Measurements from ENCODE around the gene EYS. TPM values are rescaled to one million over a fixed set of nuclear protein-coding genes. Genes with fewer than 3 reads are reported as not detected.

EYS gene
- total RNA-seq, 3 donors from 2014 or later = 1.3 to 2.9 TPM; not detected in 1

DNA sequence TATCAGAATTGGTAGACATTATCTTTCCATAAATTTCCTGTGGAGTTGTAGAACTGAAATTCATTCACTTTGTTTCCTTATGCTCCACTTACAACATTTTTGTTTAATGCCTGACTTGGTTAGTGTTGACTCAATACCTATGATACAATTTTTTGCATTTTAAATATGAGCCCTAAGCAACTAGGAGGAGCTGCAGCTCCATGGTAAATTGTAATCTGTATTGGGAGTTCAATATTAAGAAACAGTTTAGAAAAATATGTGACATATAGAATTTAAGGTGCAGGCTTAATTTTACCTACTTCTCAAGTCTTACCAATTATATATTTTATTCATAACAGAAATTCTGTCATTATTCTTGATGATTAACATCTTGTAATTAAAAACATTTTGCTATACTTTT is 868.3 kb downstream of the EYS start:
- H3K9me3 ChIP-seq = no peaks in the 10 kb centered on the region
- no peak overlapping the region for H3K27ac ChIP-seq
- H3K4me3 ChIP-seq = no peak overlapping the region
- no peaks in the 10 kb centered on the region for H3K27me3 ChIP-seq
- intact Hi-C loops (cut with DNase I; ENCODE audit: low total_unique reads) = no loop called here
- no peaks in the 10 kb centered on the region for H3K36me3 ChIP-seq
- no peak for DNase-seq (ENCODE audit: low spot score in 2 of 2)
- H3K4me1 ChIP-seq = no peaks in the 10 kb centered on the region
- TF ChIP-seq POLR2AphosphoS5 (IDR thresholded peaks at IDR 0.05) = no peak
- TF ChIP-seq, protein P1, sequence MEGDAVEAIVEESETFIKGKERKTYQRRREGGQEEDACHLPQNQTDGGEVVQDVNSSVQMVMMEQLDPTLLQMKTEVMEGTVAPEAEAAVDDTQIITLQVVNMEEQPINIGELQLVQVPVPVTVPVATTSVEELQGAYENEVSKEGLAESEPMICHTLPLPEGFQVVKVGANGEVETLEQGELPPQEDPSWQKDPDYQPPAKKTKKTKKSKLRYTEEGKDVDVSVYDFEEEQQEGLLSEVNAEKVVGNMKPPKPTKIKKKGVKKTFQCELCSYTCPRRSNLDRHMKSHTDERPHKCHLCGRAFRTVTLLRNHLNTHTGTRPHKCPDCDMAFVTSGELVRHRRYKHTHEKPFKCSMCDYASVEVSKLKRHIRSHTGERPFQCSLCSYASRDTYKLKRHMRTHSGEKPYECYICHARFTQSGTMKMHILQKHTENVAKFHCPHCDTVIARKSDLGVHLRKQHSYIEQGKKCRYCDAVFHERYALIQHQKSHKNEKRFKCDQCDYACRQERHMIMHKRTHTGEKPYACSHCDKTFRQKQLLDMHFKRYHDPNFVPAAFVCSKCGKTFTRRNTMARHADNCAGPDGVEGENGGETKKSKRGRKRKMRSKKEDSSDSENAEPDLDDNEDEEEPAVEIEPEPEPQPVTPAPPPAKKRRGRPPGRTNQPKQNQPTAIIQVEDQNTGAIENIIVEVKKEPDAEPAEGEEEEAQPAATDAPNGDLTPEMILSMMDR (IDR thresholded peaks at IDR 0.05) = no peak
- TF ChIP-seq POLR2A (IDR thresholded peaks at IDR 0.05) = no peak

DNA sequence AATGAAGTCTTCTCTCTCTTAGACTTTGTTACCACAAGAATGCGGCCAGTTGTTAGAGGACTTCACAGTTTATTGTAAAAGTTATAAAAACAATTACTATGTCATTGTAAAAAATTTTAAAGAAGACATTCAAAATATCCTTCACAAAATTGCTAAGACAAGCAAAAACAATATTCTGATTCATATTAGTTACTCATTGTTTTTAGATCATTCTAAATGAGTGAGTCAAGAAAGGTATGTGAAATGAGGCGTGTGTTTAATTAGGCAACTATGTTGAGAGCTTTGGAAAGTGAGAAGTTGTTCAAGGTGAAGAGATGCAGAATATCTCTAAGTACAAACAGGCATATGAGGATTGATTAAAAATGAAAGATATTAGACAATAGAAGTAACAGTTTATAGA is 875.3 kb downstream of the EYS start:
- DNase-seq (ENCODE audit: low spot score in 2 of 2) = no peak
- Histone ChIP-seq H3K36me3 (no peaks in the 10 kb centered on the region), H3K27ac (no peak overlapping the region), H3K4me3 (no peak overlapping the region), H3K4me1 (no peaks in the 10 kb centered on the region), H3K27me3 (no peaks in the 10 kb centered on the region), H3K9me3 (no peaks in the 10 kb centered on the region)
- no peak for TF ChIP-seq POLR2A (IDR thresholded peaks at IDR 0.05)
- intact Hi-C loops (cut with DNase I; ENCODE audit: low total_unique reads) = no loop called here

DNA sequence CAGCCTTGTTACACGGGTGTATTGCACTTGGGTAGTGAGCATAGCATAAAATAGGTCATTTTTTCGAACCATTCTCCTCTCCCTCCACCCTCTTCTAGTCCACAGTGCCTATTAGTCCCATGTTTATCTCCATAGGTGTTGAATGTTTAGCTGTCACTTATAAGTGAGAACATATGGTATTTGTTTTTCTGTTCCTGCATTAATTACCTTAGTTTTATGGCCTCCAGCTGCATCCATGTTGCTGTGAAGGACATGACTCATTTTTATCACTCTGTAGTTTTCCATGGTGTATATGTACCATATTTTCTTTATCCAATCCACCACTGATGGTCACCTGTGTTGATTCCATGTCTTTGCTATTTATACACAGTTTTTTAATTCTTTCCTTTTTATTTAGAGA is 889.5 kb downstream of the EYS start:
- Histone ChIP-seq H3K4me1 (no peaks in the 10 kb centered on the region), H3K27ac (no peak overlapping the region), H3K27me3 (no peaks in the 10 kb centered on the region), H3K36me3 (no peaks in the 10 kb centered on the region), H3K9me3 (no peaks in the 10 kb centered on the region), H3K4me3 (no peak overlapping the region)
- DNase-seq (ENCODE audit: low spot score in 2 of 2) = no peak
- no peak for TF ChIP-seq POLR2AphosphoS5 (IDR thresholded peaks at IDR 0.05)
- TF ChIP-seq, protein P1 (IDR thresholded peaks at IDR 0.05) = no peak
- TF ChIP-seq POLR2A (IDR thresholded peaks at IDR 0.05) = no peak
- intact Hi-C loops (cut with DNase I; ENCODE audit: low total_unique reads) = no loop called here

DNA sequence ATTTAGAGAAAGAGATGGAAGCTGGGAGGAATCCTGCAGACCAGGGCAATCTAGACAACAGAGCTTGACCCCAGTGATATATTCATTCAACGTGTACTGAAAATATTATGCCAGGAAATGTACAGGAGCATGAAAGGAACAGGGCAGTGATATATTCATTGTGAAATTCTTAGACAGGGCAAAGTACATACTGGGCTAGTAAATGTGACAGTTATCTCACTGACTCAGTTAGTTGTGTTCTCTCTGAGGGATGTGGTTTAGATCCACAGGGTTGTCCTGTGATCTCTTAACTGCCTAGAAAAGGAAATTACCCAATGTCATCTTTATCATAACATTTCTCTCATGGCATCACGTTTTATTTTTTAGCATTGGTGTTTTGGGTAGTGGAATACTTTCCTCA is 891.3 kb downstream of the EYS start:
- Histone ChIP-seq H3K27me3 (no peaks in the 10 kb centered on the region), H3K9me3 (no peaks in the 10 kb centered on the region), H3K4me3 (no peak overlapping the region), H3K27ac (no peak overlapping the region), H3K4me1 (no peaks in the 10 kb centered on the region), H3K36me3 (no peaks in the 10 kb centered on the region)
- intact Hi-C loops (cut with DNase I; ENCODE audit: low total_unique reads) = no loop called here
- TF ChIP-seq POLR2A (IDR thresholded peaks at IDR 0.05) = no peak
- TF ChIP-seq, protein P1 (IDR thresholded peaks at IDR 0.05) = no peak
- TF ChIP-seq POLR2AphosphoS5 (IDR thresholded peaks at IDR 0.05) = no peak
- no peak for DNase-seq (ENCODE audit: low spot score in 2 of 2)

DNA sequence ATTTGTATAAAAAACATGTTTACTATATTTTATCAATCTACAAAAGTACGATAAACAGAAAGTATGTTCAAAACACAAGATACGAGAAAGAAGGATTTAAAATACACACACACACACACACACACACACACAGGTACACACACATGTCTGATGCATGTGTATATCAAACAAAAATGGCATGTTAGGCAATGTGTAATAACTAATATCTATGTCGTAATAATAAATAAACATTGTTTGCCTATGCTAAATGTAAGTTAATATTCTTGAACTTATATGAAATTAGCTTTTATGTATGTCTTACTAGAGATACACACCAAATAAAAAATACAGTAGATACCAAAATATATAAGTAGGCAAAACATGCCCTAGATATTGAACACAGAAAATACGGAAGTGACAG is 894.9 kb downstream of the EYS start:
- TF ChIP-seq POLR2AphosphoS5 (IDR thresholded peaks at IDR 0.05) (no peak), POLR2A (IDR thresholded peaks at IDR 0.05) (no peak)
- TF ChIP-seq, protein P1 (IDR thresholded peaks at IDR 0.05) = no peak
- no peaks in the 10 kb centered on the region for H3K36me3 ChIP-seq
- H3K27me3 ChIP-seq = no peaks in the 10 kb centered on the region
- intact Hi-C loops (cut with DNase I; ENCODE audit: low total_unique reads) = no loop called here
- no peak overlapping the region for H3K27ac ChIP-seq
- no peaks in the 10 kb centered on the region for H3K9me3 ChIP-seq
- no peak for DNase-seq (ENCODE audit: low spot score in 2 of 2)
- no peaks in the 10 kb centered on the region for H3K4me1 ChIP-seq
- no peak overlapping the region for H3K4me3 ChIP-seq

DNA sequence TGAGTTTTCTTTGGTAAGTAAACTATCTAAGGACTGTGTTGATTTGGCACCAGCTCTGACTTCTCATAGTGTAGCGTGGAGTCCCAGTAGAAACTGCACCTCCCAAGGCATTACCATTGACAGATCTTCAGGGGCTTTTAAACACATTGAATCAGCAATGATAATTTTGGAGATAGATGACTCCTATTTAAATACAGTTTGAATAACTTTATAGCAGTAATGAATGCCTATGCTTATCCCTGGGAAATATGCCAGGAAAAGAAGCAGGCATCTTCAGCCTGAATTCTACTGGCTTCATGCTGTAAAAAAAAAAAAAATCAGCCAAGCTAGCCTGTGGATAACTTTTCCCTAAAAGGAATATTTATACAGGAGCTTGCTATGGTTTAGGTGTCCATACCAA is 895.9 kb downstream of the EYS start:
- Histone ChIP-seq H3K36me3 (no peaks in the 10 kb centered on the region), H3K4me3 (no peak overlapping the region), H3K27ac (no peak overlapping the region), H3K27me3 (no peaks in the 10 kb centered on the region), H3K9me3 (no peaks in the 10 kb centered on the region), H3K4me1 (no peaks in the 10 kb centered on the region)
- no peak for TF ChIP-seq POLR2A (IDR thresholded peaks at IDR 0.05)
- TF ChIP-seq, protein P1 (IDR thresholded peaks at IDR 0.05) = no peak
- TF ChIP-seq POLR2AphosphoS5 (IDR thresholded peaks at IDR 0.05) = no peak
- no peak for DNase-seq (ENCODE audit: low spot score in 2 of 2)
- intact Hi-C loops (cut with DNase I; ENCODE audit: low total_unique reads) = no loop called here

Measured in breast epithelium (tissue), 4 donors.